Stomach (tissue), 4 donors: ENCODE measurements around the gene RGS12.

Experiments
- POLR2AphosphoS5 ChIP-seq, 3 donors: sonication (generic); formaldehyde crosslinking; IDR thresholded peaks; one replicate each; pipeline ENCODE4 v1.6.1; 2016; ENCODE audit warnings: antibody characterized with exemption in 3 of 3
- TF ChIP-seq, protein P1 (sequence below), 7 experiments: fragments of 450-650 bp in 4 of 7; fragments of 200-600 bp in 3 of 7; sonication (generic) in 3 of 7; IDR thresholded peaks; one replicate each; pipeline ENCODE4 v1.5.1; 2016 to 2019; ENCODE audit warnings: antibody characterized with exemption in 7 of 7, control low read depth in 2 of 7, mild to moderate bottlenecking in 1 of 7

DNA sequence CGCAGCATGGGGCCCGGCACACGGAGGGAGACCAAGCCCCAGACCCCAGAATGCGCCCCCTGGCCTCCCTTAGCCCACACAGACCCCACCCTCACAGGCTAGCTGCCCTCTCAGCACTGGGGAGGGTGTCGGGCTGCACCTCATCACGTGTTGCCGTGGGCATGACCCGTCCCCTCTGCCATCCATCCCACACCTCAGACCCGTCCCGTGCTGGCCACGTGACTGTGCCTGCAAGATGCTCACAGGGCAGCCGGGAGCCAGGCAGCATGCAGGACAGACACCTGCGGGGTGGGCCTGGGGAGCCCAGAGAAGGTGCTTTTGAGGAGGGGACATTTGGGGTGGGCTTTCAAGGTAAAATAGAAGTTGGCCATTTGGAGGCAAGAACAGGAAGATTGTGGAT is 39.0 kb upstream of the RGS12 start:
- TF ChIP-seq, protein P1, sequence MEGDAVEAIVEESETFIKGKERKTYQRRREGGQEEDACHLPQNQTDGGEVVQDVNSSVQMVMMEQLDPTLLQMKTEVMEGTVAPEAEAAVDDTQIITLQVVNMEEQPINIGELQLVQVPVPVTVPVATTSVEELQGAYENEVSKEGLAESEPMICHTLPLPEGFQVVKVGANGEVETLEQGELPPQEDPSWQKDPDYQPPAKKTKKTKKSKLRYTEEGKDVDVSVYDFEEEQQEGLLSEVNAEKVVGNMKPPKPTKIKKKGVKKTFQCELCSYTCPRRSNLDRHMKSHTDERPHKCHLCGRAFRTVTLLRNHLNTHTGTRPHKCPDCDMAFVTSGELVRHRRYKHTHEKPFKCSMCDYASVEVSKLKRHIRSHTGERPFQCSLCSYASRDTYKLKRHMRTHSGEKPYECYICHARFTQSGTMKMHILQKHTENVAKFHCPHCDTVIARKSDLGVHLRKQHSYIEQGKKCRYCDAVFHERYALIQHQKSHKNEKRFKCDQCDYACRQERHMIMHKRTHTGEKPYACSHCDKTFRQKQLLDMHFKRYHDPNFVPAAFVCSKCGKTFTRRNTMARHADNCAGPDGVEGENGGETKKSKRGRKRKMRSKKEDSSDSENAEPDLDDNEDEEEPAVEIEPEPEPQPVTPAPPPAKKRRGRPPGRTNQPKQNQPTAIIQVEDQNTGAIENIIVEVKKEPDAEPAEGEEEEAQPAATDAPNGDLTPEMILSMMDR (IDR thresholded peaks at IDR 0.05) = no peak
- TF ChIP-seq POLR2AphosphoS5 (IDR thresholded peaks at IDR 0.05) = no peak
